Kidney tubule cell (primary cell): ENCODE results near the gene ZCCHC24.
"Not testable (repeated sequence)": the region's sequence is repeated elsewhere in the genome, so short reads cannot be mapped to it uniquely, and the experiment has no call there.

Experiments
- DNase-seq: peaks from one replicate; pipeline ENCODE4 v3.0.0-alpha.2; 2018; ENCODE audit warnings: low spot score

The ZCCHC24 gene

GRCh38 chr10:79346388-79347225 lies 98.8 kb downstream of the ZCCHC24 start:
- DNase-seq: no peak

DNA sequence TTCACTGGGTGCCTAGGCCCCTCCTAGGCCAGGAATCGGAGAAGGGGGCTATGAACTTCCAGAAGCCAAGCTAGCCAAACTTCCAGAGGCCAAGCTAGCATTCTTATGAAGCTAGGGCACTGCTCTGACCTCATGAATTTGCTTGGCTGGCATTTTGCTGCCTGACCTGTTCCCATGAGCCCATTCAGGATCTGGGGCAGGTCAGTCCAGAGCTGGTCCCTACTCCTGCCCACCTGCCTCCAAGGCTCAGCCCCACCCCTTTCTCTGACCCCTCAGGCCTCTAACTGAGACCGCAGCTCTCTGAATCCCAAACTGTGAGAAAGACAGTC lies 99.4 kb downstream of the ZCCHC24 start:
- DNase-seq: no peak

GRCh38 chr10:79345241-79346011 lies 100.0 kb downstream of the ZCCHC24 start:
- no peak for DNase-seq

- peak; percentile 36 for DNase-seq
Observed at GRCh38 chr10:79344502-79345195, 100.8 kb downstream of the ZCCHC24 start.

GRCh38 chr10:79342811-79343561 lies 102.4 kb downstream of the ZCCHC24 start:
- no peak for DNase-seq

DNA sequence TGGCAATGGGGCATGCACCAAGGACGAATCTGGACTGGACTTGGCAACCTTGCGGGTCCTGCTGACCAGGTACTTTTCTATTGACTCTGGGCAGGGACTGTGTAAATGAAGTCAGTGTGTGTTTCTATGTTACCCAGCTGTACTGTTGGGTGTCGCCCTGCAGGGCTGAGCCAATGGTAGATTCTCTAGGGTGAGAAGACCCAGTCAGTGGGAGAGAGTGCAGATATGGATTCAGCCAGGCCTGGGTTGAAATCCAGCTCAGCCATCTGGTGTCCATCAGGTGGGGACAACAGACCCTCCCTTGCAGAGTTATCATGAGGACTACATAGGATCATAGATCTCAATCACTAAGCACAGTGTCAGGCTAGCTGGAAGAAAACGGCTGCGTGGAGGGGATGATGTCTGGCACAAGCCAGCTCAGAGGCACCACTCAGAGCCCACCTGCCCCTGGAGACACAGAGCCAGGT lies 103.1 kb downstream of the ZCCHC24 start:
- DNase-seq: no peak

- no peak for DNase-seq
Observed at GRCh38 chr10:79340646-79341244, 104.7 kb downstream of the ZCCHC24 start.

DNA sequence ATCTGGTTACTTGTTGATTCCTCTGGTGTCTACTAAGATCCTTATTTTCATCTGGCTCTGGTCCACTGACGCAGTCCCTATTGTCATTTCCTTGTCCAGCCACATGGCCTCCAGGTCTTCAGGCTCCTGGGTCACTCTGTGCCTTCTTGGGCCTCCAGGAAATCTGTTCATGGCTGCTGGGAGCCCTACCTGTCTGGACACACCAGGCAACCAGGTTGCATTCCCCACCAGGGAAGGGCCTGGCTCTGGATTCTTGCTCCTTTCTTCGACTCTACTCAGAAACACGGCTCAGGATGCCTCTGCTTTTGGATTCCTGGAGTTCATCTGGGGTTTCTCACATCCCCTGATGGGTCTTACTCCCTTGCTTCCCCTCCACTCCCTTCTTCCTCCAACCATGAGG lies 106.2 kb downstream of the ZCCHC24 start:
- no peak for DNase-seq

- DNase-seq: not testable (repeated sequence)
Observed at GRCh38 chr10:79337783-79338469, 107.5 kb downstream of the ZCCHC24 start.

DNA sequence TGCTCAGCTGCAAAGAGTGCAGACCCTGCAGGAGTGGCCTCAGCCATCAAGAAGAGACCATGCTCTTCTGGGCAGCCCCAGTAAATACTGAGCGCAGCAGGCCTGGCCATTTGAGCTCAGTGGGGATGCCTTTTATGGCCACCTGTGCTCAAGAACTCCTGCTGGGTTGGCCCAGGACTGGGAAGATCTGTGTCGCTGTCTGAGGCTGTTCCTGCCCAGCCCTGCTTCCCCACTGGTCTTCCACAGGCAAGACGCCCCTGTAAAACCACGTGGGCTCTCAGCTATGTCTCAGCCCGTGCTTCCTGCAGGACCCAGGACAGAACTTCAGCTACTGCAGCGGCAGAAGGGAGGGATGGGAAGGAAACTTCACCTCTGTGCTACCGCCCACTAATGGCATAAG lies 108.7 kb downstream of the ZCCHC24 start:
- no peak for DNase-seq

DNA sequence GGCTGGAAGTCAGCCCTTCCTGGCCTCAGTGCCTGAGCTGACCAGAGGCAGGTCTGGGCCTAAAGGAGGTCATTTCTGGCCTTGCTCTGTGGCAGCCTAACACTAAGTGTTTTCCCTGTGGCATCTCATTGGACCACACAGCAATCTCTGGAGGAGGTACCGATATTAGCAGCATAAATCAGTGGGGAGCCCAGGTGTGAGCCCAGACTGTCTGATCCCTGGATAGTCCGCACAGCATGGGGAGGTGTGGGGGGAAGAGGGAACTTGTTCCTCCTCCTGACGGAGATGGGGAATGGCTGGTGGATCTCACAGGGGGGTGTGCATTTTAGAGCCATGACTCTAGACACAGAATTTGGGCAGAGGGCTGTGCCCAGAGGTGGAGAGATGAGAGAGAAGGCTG lies 109.1 kb downstream of the ZCCHC24 start:
- no peak for DNase-seq

- no peak for DNase-seq
Observed at GRCh38 chr10:79335470-79336235, 109.8 kb downstream of the ZCCHC24 start.

- DNase-seq: no peak
Observed at GRCh38 chr10:79335094-79335469, 110.3 kb downstream of the ZCCHC24 start.

DNA sequence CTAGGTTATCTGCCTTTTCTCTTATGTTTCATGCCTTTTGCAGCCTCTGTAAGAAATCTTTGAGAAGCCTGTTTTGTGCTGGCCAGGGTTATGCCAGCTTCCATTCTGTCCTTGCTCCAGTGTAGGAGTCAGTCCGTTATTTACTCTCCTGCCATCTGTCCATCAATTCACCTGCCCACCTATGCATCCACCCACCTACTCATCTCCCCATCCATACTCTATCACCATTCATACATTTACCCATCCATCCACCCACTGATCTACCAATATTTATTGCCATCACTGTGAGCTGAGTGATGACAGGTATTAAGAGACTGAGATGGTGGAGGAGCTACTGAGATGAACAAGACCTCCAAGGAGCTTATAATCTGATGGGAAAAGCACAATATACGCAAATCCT lies 110.9 kb downstream of the ZCCHC24 start:
- DNase-seq: no peak

DNA sequence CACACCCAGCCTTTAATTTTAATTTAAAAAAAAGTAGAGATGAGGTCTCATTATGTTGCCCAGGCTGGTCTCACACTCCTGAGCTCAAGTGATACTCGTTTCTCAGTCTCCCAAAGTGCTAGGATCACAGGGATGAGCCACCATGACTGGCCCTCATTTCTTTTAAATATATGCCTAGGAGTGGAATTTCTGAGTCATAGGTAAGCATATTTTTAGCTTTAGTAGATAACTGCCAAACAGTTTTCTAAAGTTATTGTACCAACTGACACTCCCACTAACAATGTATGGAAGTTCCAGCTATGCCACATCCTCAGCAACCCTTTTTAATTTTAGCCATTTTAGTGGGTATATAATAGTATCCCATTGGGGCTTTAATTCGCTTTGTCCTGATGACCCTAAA lies 111.9 kb downstream of the ZCCHC24 start:
- peak; percentile 86 for DNase-seq

DNA sequence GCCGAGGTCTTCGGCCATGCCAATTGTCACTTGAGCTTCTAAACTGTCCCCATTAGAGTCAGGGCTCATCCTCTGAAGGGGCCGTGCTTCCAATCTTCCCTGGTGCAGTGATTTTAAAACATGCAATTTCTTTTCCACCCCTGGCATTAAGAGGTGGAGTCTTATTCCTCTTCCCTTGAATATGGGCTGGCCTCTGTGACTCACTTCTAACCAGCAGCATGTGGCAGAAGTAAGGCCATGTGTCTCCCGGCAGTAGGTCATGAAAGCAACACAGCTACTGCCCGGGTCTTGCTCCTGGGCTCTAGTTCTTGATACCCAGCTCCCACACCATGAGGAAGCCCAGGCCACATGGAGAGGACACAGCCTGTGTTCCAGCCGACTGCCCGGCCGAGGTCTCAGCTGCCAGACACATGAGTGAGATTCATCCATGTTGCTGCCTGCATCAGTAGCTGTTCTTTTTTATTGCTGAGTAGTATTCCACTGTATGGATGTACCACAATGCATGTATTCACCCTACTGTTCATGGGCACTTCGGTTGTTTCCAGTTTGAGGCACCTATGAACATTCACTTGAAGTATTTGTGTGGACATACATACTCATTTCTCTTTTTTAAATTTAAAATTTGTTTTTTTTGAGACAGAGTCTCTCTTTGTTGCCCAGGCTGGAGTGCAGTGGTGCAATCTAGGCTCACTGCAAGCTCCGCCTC lies 112.7 kb downstream of the ZCCHC24 start:
- DNase-seq: not testable (repeated sequence)
